ENCODE measurements around the gene MGMT. TPM values are rescaled to one million over a fixed set of nuclear protein-coding genes. Genes with fewer than 3 reads are reported as not detected.

Gene MGMT
- total RNA-seq, 6 experiments from 2014 or later, result 36.5 to 53.4 (median 42.3) TPM

DNA sequence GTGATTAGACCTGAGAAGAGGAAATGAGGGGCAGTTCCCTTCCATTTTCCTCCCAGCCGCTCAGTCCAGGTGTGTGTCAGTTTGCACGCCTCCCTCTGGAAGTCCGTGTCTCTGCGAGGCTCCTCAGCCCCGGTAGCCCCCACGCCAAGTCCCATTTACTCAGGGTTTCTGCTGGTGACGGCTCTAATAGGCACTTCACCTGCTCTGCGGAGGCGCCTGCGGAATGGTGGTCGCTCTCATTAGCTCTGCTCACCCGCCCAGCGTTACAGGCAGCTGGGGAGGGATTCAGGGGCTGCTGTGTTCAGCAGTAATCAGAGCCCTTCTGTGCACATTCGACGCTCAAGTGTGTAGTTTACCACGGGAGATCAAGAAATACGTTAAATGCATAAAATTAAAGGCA, 179.9 kb downstream of the MGMT start:
- DNase-seq, result no peak
- Histone ChIP-seq H3K27me3 (no peaks in the 10 kb centered on the region), H3K9me3 (no peaks in the 10 kb centered on the region), H3K36me3 (peaks cover 0 to 6% (median 0%) of the 10 kb centered on the region in 4 donors), H3K4me1 (peaks cover 0 to 6% (median 2%) of the 10 kb centered on the region in 4 donors), H3K27ac (no peak overlapping the region), H3K4me3 (no peak overlapping the region)
- 94% methylated on average over 10 of the region's 17 CpGs for WGBS (ENCODE audit: insufficient coverage, low coverage, low lambda C conversion rate, missing lambda C conversion rate)
- intact Hi-C loops (cut with DNase I), result no loop called here
- ATAC-seq, result no peak
- no peak for TF ChIP-seq CTCF (IDR thresholded peaks at IDR 0.05)
- no peak for TF ChIP-seq POLR2A (IDR thresholded peaks at IDR 0.05)

DNA sequence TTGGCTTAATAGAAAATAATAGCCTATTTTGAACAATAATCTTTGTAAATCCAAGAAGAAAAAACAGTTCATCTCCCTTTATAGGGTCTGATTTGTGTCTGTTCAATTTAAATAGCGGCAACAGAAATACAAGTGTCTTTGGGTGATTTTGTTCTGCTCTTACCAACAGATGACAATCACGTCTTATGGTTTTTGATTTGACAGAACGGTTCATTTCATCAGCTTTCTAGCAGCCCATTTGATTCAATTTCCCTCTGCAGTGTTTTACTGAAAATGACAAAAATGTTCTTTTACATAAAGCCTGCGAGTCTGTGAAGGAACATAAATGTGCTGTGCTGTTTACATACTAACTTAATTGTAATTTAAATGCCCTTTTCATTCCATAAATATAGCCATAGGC, 180.5 kb downstream of the MGMT start:
- H3K9me3 ChIP-seq, result no peaks in the 10 kb centered on the region
- intact Hi-C loops (cut with DNase I), result no loop called here
- TF ChIP-seq CTCF (IDR thresholded peaks at IDR 0.05) (no peak), POLR2A (IDR thresholded peaks at IDR 0.05) (no peak)
- ATAC-seq (no peak), DNase-seq (no peak)
- H3K36me3 ChIP-seq, result peaks cover 0 to 6% (median 0%) of the 10 kb centered on the region in 4 donors
- H3K27me3 ChIP-seq, result no peaks in the 10 kb centered on the region
- peaks cover 0 to 4% (median 0%) of the 10 kb centered on the region in 4 donors for H3K4me1 ChIP-seq
- 85% methylated on average over 4 of the region's 4 CpGs for WGBS (ENCODE audit: insufficient coverage, low coverage, low lambda C conversion rate, missing lambda C conversion rate)
- H3K27ac ChIP-seq, result no peak overlapping the region
- no peak overlapping the region for H3K4me3 ChIP-seq

DNA sequence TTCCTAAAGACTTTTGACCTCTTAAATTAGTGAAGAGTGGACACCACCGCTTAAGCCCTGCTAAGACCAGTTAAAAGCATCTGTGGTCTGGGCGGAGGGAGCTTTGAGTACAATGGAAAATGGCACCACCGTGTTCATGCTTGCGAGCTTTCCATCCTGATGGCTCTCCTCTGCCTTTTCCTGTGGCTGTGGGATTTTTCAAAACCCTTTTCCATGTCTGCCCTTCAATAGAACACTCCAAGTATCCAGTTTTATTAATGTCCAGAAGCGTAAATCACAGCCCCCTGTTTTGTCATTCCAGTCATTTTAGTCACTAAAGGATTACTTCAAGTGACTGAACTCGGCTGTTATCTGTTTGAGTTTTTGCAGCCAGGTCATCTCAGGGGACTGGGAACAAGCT, 181.8 kb downstream of the MGMT start:
- Histone ChIP-seq H3K27ac (no peak overlapping the region), H3K9me3 (no peaks in the 10 kb centered on the region), H3K4me1 (no peaks in the 10 kb centered on the region), H3K36me3 (peaks cover 0 to 6% (median 0%) of the 10 kb centered on the region in 4 donors), H3K4me3 (no peak overlapping the region), H3K27me3 (no peaks in the 10 kb centered on the region)
- ATAC-seq (no peak), DNase-seq (no peak)
- intact Hi-C loops (cut with DNase I), result no loop called here
- TF ChIP-seq CTCF (IDR thresholded peaks at IDR 0.05), result no peak
- TF ChIP-seq POLR2A (IDR thresholded peaks at IDR 0.05), result no peak
- WGBS (ENCODE audit: insufficient coverage, low coverage, low lambda C conversion rate, missing lambda C conversion rate), result 96% methylated on average over 6 of the region's 6 CpGs

DNA sequence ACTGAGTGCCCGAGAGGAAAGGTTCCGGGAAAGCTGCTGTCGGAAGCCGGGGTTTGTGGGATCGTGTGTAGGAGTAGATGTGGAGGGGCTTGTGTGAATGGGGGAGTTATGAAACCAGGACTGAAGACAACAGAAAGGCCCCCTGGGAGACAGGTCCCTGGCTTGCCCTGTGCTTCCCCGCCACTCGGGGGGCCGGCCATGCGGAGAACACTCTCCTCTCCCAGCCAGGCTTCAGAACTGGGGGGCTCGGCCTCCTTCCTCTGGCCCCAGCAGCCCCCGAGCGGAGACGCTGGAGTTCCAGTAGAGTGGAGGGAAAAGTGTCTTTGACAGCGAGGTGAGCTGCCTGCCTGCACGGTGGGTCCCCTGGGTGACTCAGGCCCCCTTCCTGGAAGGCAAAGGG, 185.0 kb downstream of the MGMT start:
- no peak overlapping the region for H3K4me3 ChIP-seq
- peaks cover 0 to 6% (median 0%) of the 10 kb centered on the region in 4 donors for H3K36me3 ChIP-seq
- 92% methylated on average over 7 of the region's 15 CpGs for WGBS (ENCODE audit: insufficient coverage, low coverage, low lambda C conversion rate, missing lambda C conversion rate)
- DNase-seq, result no peak
- H3K27me3 ChIP-seq, result no peaks in the 10 kb centered on the region
- ATAC-seq, result no peak
- H3K9me3 ChIP-seq, result no peaks in the 10 kb centered on the region
- no peak overlapping the region for H3K27ac ChIP-seq
- intact Hi-C loops (cut with DNase I), result no loop called here
- no peaks in the 10 kb centered on the region for H3K4me1 ChIP-seq
- TF ChIP-seq CTCF (IDR thresholded peaks at IDR 0.05) (no peak), POLR2A (IDR thresholded peaks at IDR 0.05) (no peak)
